ENCODE results near the gene RAD23A. TPM values are rescaled to one million over a fixed set of nuclear protein-coding genes. Genes with fewer than 3 reads are reported as not detected.

The RAD23A gene
- total RNA-seq, 1 experiment from 2014 or later = 123 TPM

Other genes starting within 250 kb of the RAD23A start
- 21.6 and 24.4 TPM in 2 replicates for gene FBXW9, start 249.2 kb upstream of the RAD23A start, total RNA-seq (2014; rRNA removed; shearing (Covaris generic))
- gene TNPO2, start 221.9 kb upstream of the RAD23A start, total RNA-seq (2014; rRNA removed; shearing (Covaris generic)) = 28.2 and 29.9 TPM in 2 replicates
- gene TRIR, start 211.2 kb upstream of the RAD23A start, total RNA-seq (2014; rRNA removed; shearing (Covaris generic)) = 276 and 304 TPM in 2 replicates
- 115 and 127 TPM in 2 replicates for gene GET3, start 208.4 kb upstream of the RAD23A start, total RNA-seq (2014; rRNA removed; shearing (Covaris generic))
- 0.10 TPM in 1 of 2 replicates, not detected in the other for gene BEST2, start 194.1 kb upstream of the RAD23A start, total RNA-seq (2014; rRNA removed; shearing (Covaris generic))
- gene HOOK2, start 170.3 kb upstream of the RAD23A start, total RNA-seq (2014; rRNA removed; shearing (Covaris generic)) = 4.0 and 9.0 TPM in 2 replicates
- 44.1 and 61.9 TPM in 2 replicates for gene JUNB, start 154.4 kb upstream of the RAD23A start, total RNA-seq (2014; rRNA removed; shearing (Covaris generic))
- 443 and 513 TPM in 2 replicates for gene PRDX2, start 144.1 kb upstream of the RAD23A start, total RNA-seq (2014; rRNA removed; shearing (Covaris generic))
- not detected in 2 replicates for gene THSD8, start 143.8 kb upstream of the RAD23A start, total RNA-seq (2014; rRNA removed; shearing (Covaris generic))
- 83.6 and 99.1 TPM in 2 replicates for gene RNASEH2A, start 139.3 kb upstream of the RAD23A start, total RNA-seq (2014; rRNA removed; shearing (Covaris generic))
- gene RTBDN, start 111.3 kb upstream of the RAD23A start, total RNA-seq (2014; rRNA removed; shearing (Covaris generic)) = 0.68 TPM in 1 of 2 replicates, not detected in the other
- gene MAST1, start 107.3 kb upstream of the RAD23A start, total RNA-seq (2014; rRNA removed; shearing (Covaris generic)) = 0.10 and 1.6 TPM in 2 replicates
- gene DNASE2, start 64.4 kb upstream of the RAD23A start, total RNA-seq (2014; rRNA removed; shearing (Covaris generic)) = 33.6 and 36.1 TPM in 2 replicates
- gene KLF1, start 58.7 kb upstream of the RAD23A start, total RNA-seq (2014; rRNA removed; shearing (Covaris generic)) = not detected in 2 replicates
- gene GCDH, start 54.7 kb upstream of the RAD23A start, total RNA-seq (2014; rRNA removed; shearing (Covaris generic)) = 29.1 and 40.5 TPM in 2 replicates
- gene SYCE2, start 26.6 kb upstream of the RAD23A start, total RNA-seq (2014; rRNA removed; shearing (Covaris generic)) = 0.20 and 3.0 TPM in 2 replicates
- 60.7 and 83.7 TPM in 2 replicates for gene FARSA, start 12.2 kb upstream of the RAD23A start, total RNA-seq (2014; rRNA removed; shearing (Covaris generic))
- gene CALR, start 7.3 kb upstream of the RAD23A start, total RNA-seq (2014; rRNA removed; shearing (Covaris generic)) = 1,708 and 2,160 TPM in 2 replicates
- 41.2 and 65.1 TPM in 2 replicates for gene GADD45GIP1, start 11.4 kb downstream of the RAD23A start, total RNA-seq (2014; rRNA removed; shearing (Covaris generic))
- not detected in 2 replicates for gene DAND5, start 23.7 kb downstream of the RAD23A start, total RNA-seq (2014; rRNA removed; shearing (Covaris generic))
- gene NFIX, start 49.6 kb downstream of the RAD23A start, total RNA-seq (2014; rRNA removed; shearing (Covaris generic)) = 19.6 and 22.5 TPM in 2 replicates
- 4.1 and 6.0 TPM in 2 replicates for gene LYL1, start 157.0 kb downstream of the RAD23A start, total RNA-seq (2014; rRNA removed; shearing (Covaris generic))
- 39.7 and 46.4 TPM in 2 replicates for gene TRMT1, start 170.9 kb downstream of the RAD23A start, total RNA-seq (2014; rRNA removed; shearing (Covaris generic))
- 27.9 and 28.0 TPM in 2 replicates for gene NACC1, start 172.4 kb downstream of the RAD23A start, total RNA-seq (2014; rRNA removed; shearing (Covaris generic))
- gene STX10, start 204.5 kb downstream of the RAD23A start, total RNA-seq (2014; rRNA removed; shearing (Covaris generic)) = 136 and 162 TPM in 2 replicates
- gene IER2, start 204.5 kb downstream of the RAD23A start, total RNA-seq (2014; rRNA removed; shearing (Covaris generic)) = 15.3 and 18.5 TPM in 2 replicates